Bronchial epithelial cell (primary cell): ENCODE results near the gene SUGP2. TPM values are rescaled to one million over a fixed set of nuclear protein-coding genes. Genes with fewer than 3 reads are reported as not detected.

Experiments used
- DNase-seq: peaks from one replicate; pipeline ENCODE4 v3.0.0-alpha.2; 2010; ENCODE audit warnings: low read depth
- FAIRE-seq: peaks from 2 replicates; lab custom pipeline; 2011; peaks lifted over from hg19 to GRCh38; lab: Jason Lieb, UNC
- H3K27me3 ChIP-seq: 2 replicates; pipeline ENCODE4 v1.5.1; 2011; ENCODE audit warnings: low read length; ENCODE audit not compliant: control insufficient read depth, insufficient read depth
- H3K36me3 ChIP-seq: 2 replicates; pipeline ENCODE4 v1.5.1; 2011; ENCODE audit warnings: low read length; ENCODE audit not compliant: control insufficient read depth, insufficient read depth
- H3K4me3 ChIP-seq: 2 replicates; pipeline ENCODE4 v1.5.1; 2011; ENCODE audit warnings: mild to moderate bottlenecking, low read depth, low read length, control low read depth
- total RNA-seq: library from RNA; depleted of rRNA; stranded (reverse); fragments of >200 nt; gene quantifications from 2 replicates; pipeline ENCODE4 v1.2.1, GENCODE V29; 2014
- TF ChIP-seq, protein P1 (sequence below): IDR thresholded peaks from 2 replicates; pipeline ENCODE4 v1.5.1; 2011; ENCODE audit warnings: mild to moderate bottlenecking, moderate library complexity, low read length, control low read depth, inconsistent platforms; ENCODE audit not compliant: insufficient read depth, severe bottlenecking

SUGP2 gene
- total RNA-seq, 1 donor from 2014 or later = 21.6 TPM

DNA sequence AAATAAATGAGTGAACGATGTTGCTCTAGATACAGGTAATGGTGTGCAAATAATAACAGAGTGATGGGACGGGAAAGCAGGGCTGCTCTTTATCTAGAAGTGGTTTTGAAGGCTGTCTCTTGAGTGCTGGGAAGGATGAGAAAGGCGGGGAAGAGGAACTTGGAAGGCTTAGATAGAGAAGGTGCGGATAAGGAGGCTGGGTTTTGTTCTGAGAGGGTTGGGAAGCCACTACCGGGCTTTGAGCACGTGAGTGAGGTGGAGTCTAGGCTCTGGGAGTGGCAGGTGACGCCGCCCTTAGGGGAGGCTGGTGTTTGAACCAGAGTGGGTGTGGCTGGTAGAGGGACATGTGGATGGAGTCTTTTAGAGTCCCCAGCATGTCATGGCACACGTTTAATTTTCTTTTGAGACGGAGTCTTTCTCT is 897 bp upstream of the SUGP2 start:
- FAIRE-seq (no peak), DNase-seq (peak; percentile 67)
- Histone ChIP-seq H3K4me3 (peak overlapping the region; percentile 87), H3K27me3 (no peaks in the 10 kb centered on the region), H3K36me3 (peaks cover 7% of the 10 kb centered on the region)
- TF ChIP-seq, protein P1, sequence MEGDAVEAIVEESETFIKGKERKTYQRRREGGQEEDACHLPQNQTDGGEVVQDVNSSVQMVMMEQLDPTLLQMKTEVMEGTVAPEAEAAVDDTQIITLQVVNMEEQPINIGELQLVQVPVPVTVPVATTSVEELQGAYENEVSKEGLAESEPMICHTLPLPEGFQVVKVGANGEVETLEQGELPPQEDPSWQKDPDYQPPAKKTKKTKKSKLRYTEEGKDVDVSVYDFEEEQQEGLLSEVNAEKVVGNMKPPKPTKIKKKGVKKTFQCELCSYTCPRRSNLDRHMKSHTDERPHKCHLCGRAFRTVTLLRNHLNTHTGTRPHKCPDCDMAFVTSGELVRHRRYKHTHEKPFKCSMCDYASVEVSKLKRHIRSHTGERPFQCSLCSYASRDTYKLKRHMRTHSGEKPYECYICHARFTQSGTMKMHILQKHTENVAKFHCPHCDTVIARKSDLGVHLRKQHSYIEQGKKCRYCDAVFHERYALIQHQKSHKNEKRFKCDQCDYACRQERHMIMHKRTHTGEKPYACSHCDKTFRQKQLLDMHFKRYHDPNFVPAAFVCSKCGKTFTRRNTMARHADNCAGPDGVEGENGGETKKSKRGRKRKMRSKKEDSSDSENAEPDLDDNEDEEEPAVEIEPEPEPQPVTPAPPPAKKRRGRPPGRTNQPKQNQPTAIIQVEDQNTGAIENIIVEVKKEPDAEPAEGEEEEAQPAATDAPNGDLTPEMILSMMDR = no peak

DNA sequence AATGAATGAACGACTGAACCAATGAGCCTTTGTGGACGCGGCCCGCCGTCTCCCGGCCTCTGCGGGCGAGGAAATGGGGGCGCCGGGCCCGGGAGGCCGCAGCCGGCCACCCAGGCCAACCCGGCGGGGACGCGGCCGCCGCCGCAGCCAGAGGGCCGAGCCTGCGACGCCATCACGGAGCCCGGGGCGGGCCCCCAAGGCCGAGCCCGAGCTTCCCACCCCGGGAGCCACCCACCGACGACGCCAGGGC is 216 bp downstream of the SUGP2 start:
- FAIRE-seq = no peak
- H3K27me3 ChIP-seq = no peaks in the 10 kb centered on the region
- H3K4me3 ChIP-seq = peak overlapping the region; percentile 87
- peaks cover 10% of the 10 kb centered on the region for H3K36me3 ChIP-seq
- no peak for DNase-seq
- TF ChIP-seq, protein P1 = no peak

DNA sequence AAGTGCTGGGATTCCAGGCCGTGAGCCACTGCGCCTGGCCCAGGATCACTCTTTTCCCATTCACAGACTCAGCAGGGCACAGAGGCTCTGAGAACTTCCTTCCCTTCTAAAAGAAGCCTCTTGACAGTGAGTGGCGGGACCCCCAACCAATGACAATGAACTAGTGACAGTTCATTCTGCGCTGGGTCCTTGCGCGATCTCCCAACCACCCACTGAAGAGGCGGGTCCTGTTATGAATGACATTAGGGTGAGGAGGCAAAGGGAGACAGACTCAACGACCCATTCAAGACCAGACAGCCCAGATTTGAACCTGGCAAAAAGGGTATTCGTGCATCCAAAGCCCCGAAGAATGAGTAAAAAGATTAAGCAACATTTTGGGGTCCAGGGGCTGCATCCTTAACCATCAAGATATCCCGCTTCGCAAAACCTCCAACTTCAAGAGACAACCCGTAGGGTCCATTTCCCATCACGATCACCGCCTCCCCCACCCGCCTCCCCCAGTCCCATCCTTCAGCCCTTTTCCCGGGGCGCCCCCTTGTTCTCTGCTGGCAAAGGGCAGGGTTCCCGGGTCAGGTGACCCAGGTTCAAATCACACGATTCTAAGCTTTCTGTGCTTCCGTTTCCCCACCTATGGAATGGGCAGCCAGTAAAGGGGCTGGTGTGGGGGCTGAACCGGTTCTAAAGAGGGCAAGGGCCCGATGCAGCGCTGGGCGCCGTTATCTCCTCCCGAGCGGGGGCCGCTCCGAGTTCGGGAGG is 719 bp downstream of the SUGP2 start:
- Histone ChIP-seq H3K36me3 (peaks cover 13% of the 10 kb centered on the region), H3K27me3 (no peaks in the 10 kb centered on the region), H3K4me3 (peak overlapping the region; percentile 87)
- TF ChIP-seq, protein P1 = no peak
- FAIRE-seq = no peak
- peak; percentile 81 for DNase-seq

DNA sequence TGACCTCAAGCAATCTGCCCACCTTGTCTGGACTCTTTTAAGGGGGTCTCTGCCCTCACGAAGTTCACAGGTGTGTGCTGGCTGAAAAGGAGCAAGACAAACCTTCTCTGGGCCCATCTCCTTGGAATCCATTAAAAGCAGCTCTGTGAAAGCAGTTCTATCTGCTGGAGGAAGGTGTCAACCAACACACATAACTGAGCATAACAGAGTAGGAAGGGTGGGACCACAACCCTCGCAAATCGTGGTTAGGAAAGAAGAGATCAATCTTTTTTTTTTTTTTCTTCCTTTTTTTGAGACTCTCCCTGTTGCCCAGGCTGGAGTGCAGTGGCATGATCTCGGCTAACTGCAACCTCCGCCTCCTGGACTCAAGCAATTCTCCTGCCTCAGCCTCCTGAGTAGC is 1.4 kb downstream of the SUGP2 start:
- no peaks in the 10 kb centered on the region for H3K27me3 ChIP-seq
- no peak for DNase-seq
- H3K4me3 ChIP-seq = no peak overlapping the region
- no peak for FAIRE-seq
- H3K36me3 ChIP-seq = peaks cover 13% of the 10 kb centered on the region
- TF ChIP-seq, protein P1 = no peak

DNA sequence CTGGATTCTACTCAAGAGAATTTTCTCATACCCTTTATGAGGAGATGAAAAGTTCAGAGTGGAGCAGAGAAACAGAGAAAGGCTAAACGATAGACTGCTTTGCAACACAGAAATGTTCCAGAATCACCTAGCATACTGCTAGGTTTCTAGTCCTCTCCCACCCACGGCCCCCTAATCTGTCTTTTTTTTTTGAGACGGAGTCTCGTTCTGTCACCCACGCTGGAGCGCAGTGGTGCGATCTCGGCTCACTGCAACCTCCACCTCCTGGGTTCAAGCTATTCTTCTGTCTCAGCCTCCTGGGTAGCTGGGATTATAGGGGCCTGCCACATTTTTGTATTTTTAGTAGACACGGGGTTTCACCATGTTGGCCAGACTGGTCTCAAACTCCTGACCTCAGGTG is 4.8 kb downstream of the SUGP2 start:
- no peak for FAIRE-seq
- no peak for DNase-seq
- TF ChIP-seq, protein P1 = no peak
- Histone ChIP-seq H3K4me3 (no peak overlapping the region), H3K36me3 (peaks cover 22% of the 10 kb centered on the region), H3K27me3 (no peaks in the 10 kb centered on the region)

DNA sequence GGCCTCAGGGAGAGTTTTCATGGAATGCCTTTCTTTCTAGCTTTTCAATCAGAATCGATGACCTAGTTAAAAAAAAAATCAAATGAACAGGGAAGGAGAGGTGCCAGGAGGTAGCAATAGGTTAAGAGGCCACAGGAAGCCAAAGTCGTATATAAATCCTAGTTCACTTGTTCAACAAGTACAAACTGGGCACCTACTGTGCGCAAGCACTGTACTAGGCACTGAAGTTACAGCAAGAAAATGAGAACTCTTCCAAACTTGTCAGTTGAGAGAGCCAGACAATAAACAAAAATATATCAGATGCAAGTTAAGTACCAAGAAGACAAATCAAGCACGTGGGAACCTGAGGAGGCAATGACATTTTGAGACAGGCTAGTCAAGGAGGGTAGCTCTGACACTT is 6.1 kb downstream of the SUGP2 start:
- no peak for DNase-seq
- FAIRE-seq = no peak
- no peak overlapping the region for H3K4me3 ChIP-seq
- H3K27me3 ChIP-seq = no peaks in the 10 kb centered on the region
- H3K36me3 ChIP-seq = peaks cover 27% of the 10 kb centered on the region
- TF ChIP-seq, protein P1 = no peak
